ENCODE measurements around the gene ZSWIM3. TPM values are rescaled to one million over a fixed set of nuclear protein-coding genes. Genes with fewer than 3 reads are reported as not detected.

Gene ZSWIM3
- total RNA-seq, 6 donors from 2014 or later = 2.4 to 7.3 (median 3.9) TPM

DNA sequence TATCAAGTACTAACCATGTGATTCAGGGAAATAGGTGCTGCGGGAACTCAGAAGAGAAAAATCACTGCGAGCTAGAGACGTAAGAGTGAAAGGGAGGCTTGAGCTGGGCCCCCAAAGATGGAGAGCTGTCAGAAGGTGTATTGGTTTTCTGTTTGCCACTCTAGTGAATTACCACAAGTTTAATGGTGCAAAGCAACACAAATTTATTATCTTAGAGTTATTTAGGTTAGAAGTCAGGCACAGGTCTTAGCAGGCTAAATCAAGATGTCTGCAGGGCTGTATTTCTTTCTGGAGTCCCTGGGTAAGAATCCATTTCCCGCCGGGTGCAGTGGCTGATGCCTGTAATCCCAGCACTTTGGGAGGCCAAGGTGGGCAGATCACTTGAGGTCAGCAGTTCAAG is 2.5 kb downstream of the ZSWIM3 start:
- H3K27me3 ChIP-seq = no peaks in the 10 kb centered on the region
- 90 to 97% methylated on average over 5 of the region's 5 CpGs for WGBS, 2 donors
- H3K9me3 ChIP-seq = no peaks in the 10 kb centered on the region
- H3K36me3 ChIP-seq = peaks cover 0 to 2% (median 0%) of the 10 kb centered on the region in 4 donors
- no peak for DNase-seq
- TF ChIP-seq, protein P1, sequence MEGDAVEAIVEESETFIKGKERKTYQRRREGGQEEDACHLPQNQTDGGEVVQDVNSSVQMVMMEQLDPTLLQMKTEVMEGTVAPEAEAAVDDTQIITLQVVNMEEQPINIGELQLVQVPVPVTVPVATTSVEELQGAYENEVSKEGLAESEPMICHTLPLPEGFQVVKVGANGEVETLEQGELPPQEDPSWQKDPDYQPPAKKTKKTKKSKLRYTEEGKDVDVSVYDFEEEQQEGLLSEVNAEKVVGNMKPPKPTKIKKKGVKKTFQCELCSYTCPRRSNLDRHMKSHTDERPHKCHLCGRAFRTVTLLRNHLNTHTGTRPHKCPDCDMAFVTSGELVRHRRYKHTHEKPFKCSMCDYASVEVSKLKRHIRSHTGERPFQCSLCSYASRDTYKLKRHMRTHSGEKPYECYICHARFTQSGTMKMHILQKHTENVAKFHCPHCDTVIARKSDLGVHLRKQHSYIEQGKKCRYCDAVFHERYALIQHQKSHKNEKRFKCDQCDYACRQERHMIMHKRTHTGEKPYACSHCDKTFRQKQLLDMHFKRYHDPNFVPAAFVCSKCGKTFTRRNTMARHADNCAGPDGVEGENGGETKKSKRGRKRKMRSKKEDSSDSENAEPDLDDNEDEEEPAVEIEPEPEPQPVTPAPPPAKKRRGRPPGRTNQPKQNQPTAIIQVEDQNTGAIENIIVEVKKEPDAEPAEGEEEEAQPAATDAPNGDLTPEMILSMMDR (IDR thresholded peaks at IDR 0.05) = no peak
- TF ChIP-seq EP300 (IDR thresholded peaks at IDR 0.05) (no peak), POLR2AphosphoS5 (IDR thresholded peaks at IDR 0.05) (no peak), POLR2A (IDR thresholded peaks at IDR 0.05) (no peak)
- peaks cover 24 to 34% (median 27%) of the 10 kb centered on the region in 4 donors for H3K4me1 ChIP-seq
- no peak overlapping the region for H3K27ac ChIP-seq
- ATAC-seq (ENCODE audit: low FRiP score in 2 of 2) = no peak
- no peak overlapping the region for H3K4me3 ChIP-seq

DNA sequence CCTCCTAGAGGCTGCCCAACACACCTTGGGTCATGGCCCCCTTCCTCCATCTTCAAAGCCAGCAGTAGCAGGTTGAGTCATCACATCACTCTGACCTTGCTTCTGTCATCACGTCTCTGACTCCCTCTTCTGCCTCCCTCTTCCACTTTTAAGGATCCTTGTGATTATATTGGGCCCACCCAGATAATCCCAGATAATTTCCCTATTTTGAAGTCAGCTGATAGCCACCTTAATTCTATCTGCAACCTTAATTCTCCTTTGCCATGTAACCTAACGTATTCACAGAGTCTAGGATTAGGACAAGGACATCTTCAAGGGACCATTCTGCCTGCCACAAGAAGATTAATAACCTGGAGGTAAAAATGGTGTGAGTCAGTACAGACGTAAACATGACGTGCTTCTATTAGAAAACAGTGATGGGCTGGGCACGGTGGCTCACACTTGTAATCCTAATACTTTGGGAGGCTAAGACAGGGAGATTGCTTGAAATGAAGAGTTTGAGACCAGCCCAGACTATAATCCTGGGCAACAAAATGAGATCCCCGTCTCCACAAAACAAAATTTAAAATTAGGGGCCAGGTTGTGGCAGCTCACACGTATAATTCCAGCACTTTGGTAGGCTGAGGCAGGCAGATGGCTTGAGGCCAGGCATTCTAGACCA is 3.3 kb downstream of the ZSWIM3 start:
- ATAC-seq (ENCODE audit: low FRiP score in 2 of 2) = no peak
- H3K36me3 ChIP-seq = no peaks in the 10 kb centered on the region
- H3K4me1 ChIP-seq = peaks cover 16 to 26% (median 19%) of the 10 kb centered on the region in 4 donors
- no peak for TF ChIP-seq POLR2A (IDR thresholded peaks at IDR 0.05)
- no peak for TF ChIP-seq POLR2AphosphoS5 (IDR thresholded peaks at IDR 0.05)
- TF ChIP-seq EP300 (IDR thresholded peaks at IDR 0.05) = no peak
- TF ChIP-seq, protein P1 (IDR thresholded peaks at IDR 0.05) = no peak
- no peaks in the 10 kb centered on the region for H3K27me3 ChIP-seq
- H3K9me3 ChIP-seq = no peaks in the 10 kb centered on the region
- no peak overlapping the region for H3K27ac ChIP-seq
- 72 to 75% methylated on average over 7 of the region's 7 CpGs for WGBS, 2 donors
- no peak overlapping the region for H3K4me3 ChIP-seq
- DNase-seq = no peak

DNA sequence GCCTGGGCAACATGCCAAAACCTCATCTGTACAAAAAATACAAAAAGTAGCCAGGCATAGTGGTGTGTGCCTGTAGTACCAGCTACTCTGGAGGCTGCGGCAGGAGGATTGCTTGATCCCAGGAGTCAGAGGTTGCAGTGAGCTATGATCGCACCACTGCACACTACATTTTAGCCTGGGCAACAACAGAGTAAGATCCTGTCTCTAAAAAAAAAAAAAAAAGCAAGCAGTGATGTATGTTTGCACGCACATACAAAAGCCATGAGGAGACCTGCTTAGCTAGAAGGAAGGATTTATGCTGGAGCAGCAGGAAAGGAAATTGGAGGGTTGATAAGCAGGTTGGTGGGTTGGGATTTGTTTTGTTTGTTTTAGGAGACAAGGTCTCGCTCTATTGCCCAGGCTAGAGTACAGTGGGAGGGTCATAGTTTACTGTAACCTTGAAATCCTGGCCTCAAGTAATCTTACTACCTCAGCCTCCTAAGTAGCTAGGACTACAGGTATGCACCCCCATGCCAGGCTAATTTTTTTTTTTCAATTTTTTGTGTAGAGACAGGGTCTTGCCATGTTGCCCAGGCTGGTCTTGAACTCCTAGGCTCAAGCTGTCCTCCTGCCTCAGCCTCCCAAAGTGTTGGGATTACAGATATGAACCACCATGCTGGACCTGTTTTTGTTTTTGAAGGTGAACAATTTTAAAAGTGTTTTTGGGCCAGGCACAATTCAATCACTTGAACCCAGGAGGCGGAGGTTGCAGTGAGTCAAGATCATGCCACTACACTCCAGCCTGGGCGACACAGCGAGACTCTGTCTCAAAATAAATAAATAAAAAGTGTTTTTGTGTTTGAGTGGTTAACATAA is 4.0 kb downstream of the ZSWIM3 start:
- WGBS, 2 donors = 93 to 94% methylated on average over 7 of the region's 7 CpGs
- H3K4me1 ChIP-seq = peaks cover 9 to 19% (median 12%) of the 10 kb centered on the region in 4 donors
- no peaks in the 10 kb centered on the region for H3K36me3 ChIP-seq
- ATAC-seq (ENCODE audit: low FRiP score in 2 of 2) (no peak), DNase-seq (no peak)
- H3K4me3 ChIP-seq = no peak overlapping the region
- H3K9me3 ChIP-seq = no peaks in the 10 kb centered on the region
- H3K27ac ChIP-seq = no peak overlapping the region
- H3K27me3 ChIP-seq = no peaks in the 10 kb centered on the region
- TF ChIP-seq POLR2AphosphoS5 (IDR thresholded peaks at IDR 0.05) = no peak
- TF ChIP-seq POLR2A (IDR thresholded peaks at IDR 0.05) = no peak
- TF ChIP-seq, protein P1 (IDR thresholded peaks at IDR 0.05) = no peak
- no peak for TF ChIP-seq EP300 (IDR thresholded peaks at IDR 0.05)

DNA sequence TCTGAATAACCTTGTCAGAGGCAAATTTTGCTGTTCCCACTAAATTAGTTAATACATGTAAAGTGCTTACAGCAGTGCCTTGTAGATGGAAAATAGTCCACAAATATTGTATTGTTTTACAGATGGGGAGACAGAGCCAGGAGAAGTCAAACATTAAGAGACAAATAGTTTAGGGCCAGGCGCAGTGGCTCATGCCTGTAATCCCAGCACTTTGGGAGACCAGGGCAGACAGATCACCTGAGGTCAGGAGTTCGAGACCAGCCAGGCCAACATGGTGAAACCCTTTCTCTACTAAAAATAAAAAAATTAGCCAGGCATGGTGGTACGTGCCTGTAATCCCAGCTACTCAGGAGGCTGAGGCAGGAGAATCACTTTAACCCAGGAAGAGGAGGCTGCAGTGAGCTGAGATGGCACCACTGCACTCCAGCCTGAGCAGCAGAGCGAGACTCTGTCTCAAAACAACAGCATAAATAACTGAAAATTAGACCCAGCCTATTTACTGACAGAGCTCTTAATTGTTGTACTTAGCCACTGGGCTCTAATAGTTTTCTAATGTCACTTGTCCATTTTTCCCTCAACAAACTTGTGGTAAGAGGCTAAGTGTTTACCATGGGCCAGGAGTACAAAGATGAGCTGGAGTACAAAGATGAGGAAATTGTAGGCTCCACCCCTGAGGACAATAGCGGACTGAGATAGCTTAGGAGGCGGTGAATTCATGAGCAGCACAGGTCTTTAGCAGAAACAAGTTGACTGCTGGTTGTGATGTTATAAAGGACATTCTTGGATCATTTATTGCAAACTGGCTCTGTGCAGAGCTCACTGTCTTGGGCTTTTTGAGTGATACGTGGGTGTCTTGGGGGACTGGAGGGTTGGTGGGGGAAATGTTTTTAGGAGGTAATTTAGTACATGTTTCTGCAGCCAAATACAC is 6.4 kb downstream of the ZSWIM3 start:
- H3K27ac ChIP-seq = no peak overlapping the region
- TF ChIP-seq, protein P1 (IDR thresholded peaks at IDR 0.05) = no peak
- TF ChIP-seq POLR2AphosphoS5 (IDR thresholded peaks at IDR 0.05) (no peak), EP300 (IDR thresholded peaks at IDR 0.05) (no peak), POLR2A (IDR thresholded peaks at IDR 0.05) (no peak)
- H3K9me3 ChIP-seq = no peaks in the 10 kb centered on the region
- DNase-seq = no peak
- peaks cover 0 to 3% (median 0%) of the 10 kb centered on the region in 4 donors for H3K4me1 ChIP-seq
- no peak for ATAC-seq (ENCODE audit: low FRiP score in 2 of 2)
- no peak overlapping the region for H3K4me3 ChIP-seq
- H3K36me3 ChIP-seq = no peaks in the 10 kb centered on the region
- no peaks in the 10 kb centered on the region for H3K27me3 ChIP-seq
- 88 to 90% methylated on average over 7 of the region's 7 CpGs for WGBS, 2 donors

Data from upper lobe of left lung (tissue), 6 donors.